CD4-positive, alpha-beta T cell treated with Interleukin-17A for 4 hours (primary cell): ENCODE measurements around the gene TRAF3IP1.

Experiments used
- DNase-seq: peaks from one replicate; pipeline ENCODE4 v3.0.0-alpha.2; 2020; ENCODE audit warnings: mixed read lengths

Gene TRAF3IP1

GRCh38 chr2:238287737-238288649 lies 32.3 kb upstream of the TRAF3IP1 start, which contains the start of gene PER2:
Gene PER2, minus strand, starts transcription at chr2:238288610. Its CDS starts 10,674 bp downstream, at chr2:238277936.
- DNase-seq = peak; percentile 28

- DNase-seq = peak; percentile 98
These were observed 31.4 kb upstream of the TRAF3IP1 start for GRCh38 chr2:238288650-238289573.

GRCh38 chr2:238289574-238289973 lies 30.7 kb upstream of the TRAF3IP1 start:
- DNase-seq = no peak

- DNase-seq = peak; percentile 9
These were observed 30.2 kb upstream of the TRAF3IP1 start for GRCh38 chr2:238290091-238290509.

DNA sequence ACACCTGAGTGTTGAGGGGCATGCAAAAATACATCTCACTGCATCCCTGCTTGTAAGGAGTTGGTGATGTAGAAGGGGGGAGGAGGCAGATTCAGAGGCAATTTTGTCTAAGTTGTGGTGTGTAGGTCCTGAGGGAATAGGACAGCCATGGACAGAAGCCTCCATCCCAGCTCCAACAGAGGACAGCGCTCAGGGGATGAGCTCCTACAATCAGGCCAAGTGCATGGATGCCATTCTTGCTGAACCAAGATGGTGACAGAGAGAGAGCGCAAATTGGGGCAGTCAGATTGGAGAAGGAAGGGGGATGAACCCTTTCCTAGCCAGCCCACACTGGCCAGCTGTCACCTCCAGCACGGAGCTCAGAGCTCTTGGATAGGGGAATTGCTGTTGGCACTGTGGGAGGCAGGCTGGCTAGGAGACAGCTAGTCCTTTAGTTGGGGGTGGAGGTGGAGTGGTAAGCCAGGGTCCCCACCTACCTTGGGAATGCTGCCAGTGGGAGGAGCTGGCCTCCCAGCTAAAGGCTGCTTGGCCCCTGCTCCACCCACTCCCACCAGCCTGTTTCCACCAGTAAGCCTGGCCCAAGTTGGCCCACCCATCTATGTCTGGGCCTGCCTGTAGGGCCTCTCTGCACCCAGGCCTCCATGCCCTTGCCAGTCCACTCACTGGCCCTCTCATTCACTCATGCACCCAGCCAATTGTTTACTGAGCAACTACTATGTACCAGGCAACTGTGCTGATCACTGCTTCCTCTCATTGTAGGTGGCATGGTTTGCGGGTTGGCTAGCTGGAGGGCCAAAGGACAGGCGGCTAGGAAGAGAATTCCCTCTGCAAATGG lies 29.4 kb upstream of the TRAF3IP1 start:
- DNase-seq = no peak

GRCh38 chr2:238291550-238292281 lies 28.6 kb upstream of the TRAF3IP1 start:
- DNase-seq = no peak

DNA sequence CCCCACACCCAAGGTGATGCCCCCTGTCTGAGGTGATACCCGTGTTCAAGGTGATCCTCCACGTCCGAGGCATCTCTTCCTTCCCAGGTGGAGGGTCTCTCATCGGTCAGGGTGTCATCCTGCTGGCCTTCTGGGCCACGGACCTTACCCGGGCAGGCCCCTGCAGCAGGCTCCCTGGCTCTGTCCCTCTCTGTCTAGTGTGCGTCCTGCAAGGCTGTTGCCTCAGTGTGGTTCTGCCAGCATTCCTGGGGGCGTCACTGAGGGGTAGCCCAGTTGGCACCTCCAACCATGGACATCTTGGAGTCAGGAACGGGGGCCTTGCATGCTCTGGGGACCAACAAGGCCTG lies 26.3 kb upstream of the TRAF3IP1 start:
- no peak for DNase-seq

DNA sequence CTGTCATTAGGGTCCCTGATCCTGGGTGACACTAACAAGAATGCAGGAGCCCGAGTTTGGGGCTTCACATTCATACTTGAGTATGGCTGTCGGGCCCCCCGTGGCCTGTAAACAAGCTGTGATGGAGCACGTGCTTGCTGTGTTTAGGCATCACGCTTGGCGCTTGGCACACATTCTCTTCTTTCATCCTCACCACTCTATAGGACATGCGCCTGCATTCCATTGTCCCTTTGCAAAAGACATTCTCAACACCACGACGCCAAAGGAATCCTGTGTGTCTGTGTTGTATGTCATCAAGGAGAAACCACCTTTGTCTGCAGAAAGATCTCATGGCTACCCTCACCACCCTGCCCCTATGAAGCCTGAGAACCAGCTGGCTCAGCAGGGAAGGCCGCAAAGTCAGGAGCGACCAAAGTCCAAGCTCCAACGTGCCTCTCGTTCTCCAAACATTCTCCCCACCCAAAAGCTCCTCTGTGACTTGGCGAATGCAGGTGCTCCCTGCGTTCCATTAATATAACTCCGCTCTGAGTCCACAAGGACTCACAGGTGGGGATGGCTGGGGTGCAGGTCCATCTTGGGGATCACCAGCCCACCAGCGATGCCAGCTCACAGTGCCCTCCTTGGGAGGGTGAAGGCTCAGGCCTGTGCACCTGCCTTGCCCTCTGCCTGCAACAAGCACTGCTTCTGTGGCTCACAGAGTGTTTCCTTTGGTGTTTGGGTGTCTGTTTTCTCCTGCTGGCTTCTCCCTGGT lies 25.8 kb upstream of the TRAF3IP1 start:
- no peak for DNase-seq

- no peak for DNase-seq
These were observed 24.9 kb upstream of the TRAF3IP1 start for GRCh38 chr2:238295144-238296112.

DNA sequence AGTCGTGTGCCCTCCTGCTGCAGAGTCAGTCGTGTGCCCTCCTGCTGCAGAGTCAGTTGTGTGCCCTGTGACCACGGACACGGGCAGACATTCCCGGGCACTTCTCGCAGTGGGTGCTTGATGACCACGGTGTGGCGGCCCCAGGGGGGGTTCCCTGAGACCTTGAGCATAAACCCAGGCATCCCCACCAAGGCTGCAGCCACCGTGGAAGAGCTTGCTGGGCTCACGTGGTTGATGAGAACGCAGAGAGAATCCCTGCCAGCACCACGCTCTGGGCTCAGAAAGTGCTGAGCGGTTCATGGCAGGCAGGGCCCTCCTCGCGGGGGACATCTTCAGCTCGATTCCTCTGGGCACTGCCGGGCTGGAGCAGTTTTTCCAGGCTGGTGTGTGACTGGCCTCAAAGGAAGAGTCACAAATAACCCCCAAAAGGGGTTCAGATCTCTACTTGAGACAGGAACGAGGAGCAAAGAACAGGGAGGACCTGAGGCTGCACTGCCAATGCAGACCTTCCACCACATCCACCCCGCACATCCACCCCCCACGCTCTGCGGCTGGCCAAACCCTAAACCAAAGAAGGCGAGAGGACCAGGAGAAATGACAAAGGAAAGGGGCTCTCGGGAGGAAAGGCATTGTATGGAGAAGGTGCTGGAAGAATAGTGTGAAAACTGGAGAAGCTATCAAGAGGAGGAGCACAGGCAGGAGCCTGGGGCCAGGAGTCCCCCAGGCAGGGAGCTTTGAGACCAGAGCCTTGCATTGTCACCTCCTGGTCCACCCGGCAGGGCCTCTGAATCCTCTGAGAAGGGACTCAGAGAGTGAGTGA lies 23.5 kb upstream of the TRAF3IP1 start:
- DNase-seq = no peak

DNA sequence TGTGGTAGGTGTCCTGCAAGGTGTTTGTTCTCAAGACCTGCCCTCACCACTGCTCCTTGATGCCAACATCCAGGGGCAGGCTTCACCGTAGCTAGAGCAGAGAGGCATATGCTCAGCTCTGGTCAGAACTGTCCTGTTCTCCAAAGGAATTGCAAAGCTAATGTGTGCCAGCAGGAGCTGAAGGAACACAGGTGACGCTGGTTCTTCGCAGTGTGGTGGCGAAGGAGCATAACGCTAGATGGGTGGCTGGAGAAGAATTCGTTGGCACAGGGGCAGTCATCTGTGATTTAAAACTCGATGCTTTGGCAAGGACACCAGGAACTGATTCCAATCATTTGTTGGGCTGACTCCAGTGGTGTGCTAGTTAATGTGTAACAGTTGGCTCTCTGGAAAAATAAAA lies 20.5 kb upstream of the TRAF3IP1 start:
- no peak for DNase-seq

DNA sequence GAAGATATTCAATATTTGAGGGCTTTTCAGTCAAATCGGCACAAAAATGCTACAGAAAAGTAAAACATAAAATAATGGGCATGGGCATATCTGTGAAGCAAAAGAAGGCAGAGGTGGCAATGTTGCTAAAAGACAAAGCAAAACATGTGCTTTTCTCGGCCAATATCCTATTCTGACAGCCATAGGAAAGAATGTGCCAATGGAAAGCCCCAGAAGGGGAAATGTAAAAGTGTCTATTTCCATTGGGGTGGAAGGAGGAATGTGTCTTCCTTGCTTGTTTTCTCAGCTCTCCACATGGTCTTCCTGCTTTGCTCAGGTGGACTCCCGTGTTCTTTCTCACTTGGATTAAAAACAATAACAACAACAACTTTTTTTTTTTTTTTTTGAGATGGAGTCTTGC lies 18.2 kb upstream of the TRAF3IP1 start:
- DNase-seq = no peak

DNA sequence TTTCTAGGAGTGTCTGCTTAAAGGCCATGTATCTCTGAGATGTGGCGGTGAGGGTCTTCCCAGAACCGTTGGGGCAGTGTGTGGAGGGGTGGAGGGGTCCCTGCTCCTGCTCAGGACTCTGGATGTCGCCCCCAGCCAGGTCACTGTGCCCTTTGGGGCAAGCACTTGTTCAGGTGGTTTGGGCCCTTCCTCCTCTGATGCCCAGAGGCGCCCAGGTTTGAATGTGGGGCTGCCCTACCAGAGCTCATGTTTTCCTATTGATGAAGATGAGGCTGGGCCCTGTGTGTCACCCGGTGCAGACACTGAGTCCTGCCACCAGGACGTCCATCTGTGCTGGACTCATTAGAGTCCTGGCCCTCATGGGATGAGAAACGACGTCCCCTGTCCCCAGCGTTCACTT lies 17.6 kb upstream of the TRAF3IP1 start:
- DNase-seq = no peak

DNA sequence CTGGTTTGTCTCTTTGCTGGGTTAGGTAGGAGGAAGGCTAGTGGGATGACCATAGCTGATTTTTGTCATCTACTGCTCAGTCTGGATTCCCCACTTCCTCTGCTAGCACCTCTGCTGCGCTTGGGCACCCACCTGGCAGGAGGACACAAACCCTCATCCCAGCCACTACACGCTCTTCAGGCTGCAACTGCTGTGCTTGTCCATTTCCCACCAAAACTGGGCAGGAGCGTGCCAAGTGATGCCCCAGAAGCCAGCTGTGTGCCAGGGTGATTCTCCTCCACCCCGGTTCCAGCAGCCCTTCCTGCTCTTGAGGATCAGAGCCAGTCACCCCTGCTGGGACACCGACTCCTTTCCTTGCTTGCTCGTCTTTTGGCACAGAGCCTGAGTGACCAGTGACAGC lies 16.2 kb upstream of the TRAF3IP1 start:
- DNase-seq = no peak

DNA sequence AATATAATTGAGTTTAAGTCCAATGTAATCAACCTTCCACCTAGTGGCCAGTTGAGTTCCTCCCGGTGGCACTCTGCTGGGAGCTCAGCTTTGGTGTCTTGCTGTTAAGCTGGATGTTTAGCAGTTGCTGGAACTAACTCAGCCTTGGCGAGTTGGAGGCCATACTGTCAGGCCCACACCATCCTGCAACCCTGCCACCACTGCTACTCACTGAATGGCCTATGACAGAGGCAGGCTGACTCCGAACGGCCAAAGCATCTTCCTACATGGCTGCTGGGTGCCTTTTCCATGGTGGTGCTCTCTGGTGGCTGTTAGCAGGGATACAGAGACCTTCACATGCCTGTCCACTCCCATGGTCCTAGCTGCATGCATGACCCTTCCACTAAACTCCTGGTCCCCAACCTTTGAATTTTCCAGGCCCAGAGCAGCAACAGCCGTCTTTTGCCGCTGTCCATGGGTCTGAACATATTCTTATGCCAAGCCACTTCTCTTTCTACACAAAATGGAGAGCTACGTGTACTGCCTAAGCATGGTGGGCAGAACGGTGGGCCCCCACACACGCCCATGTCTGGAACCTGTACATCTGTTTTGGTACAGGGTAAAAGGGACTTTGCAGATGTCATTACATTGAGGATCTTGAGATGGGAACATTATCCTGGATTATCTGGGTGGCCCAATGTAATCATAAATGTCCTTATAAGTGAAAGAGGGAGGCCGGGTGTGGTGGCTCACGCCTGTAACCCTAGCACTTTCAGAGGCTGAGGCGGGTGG lies 15.0 kb upstream of the TRAF3IP1 start:
- no peak for DNase-seq

- DNase-seq = no peak
These were observed 14.2 kb upstream of the TRAF3IP1 start for GRCh38 chr2:238305965-238306671.

- no peak for DNase-seq
These were observed 13.7 kb upstream of the TRAF3IP1 start for GRCh38 chr2:238306672-238306998.

DNA sequence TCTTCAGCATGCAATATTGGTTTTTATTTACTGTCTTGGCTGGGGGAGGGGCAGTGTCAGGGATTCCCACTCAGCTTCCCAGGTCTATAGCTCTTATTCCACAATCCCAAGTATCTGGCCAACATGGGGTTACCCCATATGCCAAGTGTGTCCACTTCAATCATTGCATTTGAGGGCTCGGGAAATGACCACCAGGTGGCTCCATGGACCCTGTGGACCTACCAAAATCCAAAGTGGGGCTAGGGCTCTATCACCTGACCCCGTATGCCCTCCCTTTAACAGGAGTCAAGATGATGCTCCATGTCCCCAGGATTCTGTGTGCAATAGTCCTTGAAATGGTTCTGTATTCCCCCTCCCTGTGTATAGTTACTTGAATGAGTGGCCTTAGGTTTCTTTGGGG lies 12.1 kb upstream of the TRAF3IP1 start:
- DNase-seq = peak; percentile 13
